Activated T-helper 2 cell treated with anti-CD3 and anti-CD28 coated beads, Interferon-gamma antibody, Interleukin-2, Interleukin-4, amounts not matched to agents 10 μg/mL and 5 μg/mL and 100 μg/mL, durations not matched to agents 14 hours and 24 hours and 36 hours (primary cell): ENCODE results near the gene NARF. TPM values are rescaled to one million over a fixed set of nuclear protein-coding genes. Genes with fewer than 3 reads are reported as not detected.
A peak's percentile ranks its signal among the peaks of the same experiment; 100 is the strongest.

Source experiments
- DNase-seq: peaks from one replicate; pipeline ENCODE4 v3.0.0; 2021; ENCODE audit warnings: low spot score
- H3K27ac Mint-ChIP-seq: one replicate; pipeline ENCODE4 v1.8.0; 2021; ENCODE audit warnings: mixed read lengths
- H3K27me3 Mint-ChIP-seq: one replicate; pipeline ENCODE4 v1.8.0; 2021; ENCODE audit warnings: low read depth, mixed read lengths
- H3K36me3 Mint-ChIP-seq: one replicate; pipeline ENCODE4 v1.8.0; 2021; ENCODE audit warnings: low read depth, mixed read lengths
- H3K4me1 Mint-ChIP-seq: one replicate; pipeline ENCODE4 v1.8.0; 2021; ENCODE audit warnings: low read depth, mixed read lengths
- H3K4me3 Mint-ChIP-seq: one replicate; pipeline ENCODE4 v1.8.0; 2021; ENCODE audit warnings: low read depth, mild to moderate bottlenecking, moderate library complexity, mixed read lengths
- H3K9me3 Mint-ChIP-seq: one replicate; pipeline ENCODE4 v1.8.0; 2021; ENCODE audit warnings: mixed read lengths
- intact Hi-C: fragments of 100-400 bp; cut with micrococcal nuclease; formaldehyde crosslinking; loops from one replicate; pipeline ENCODE4 v1.15.1; 2023
- total RNA-seq: library from RNA; stranded (reverse); gene quantifications from 2 replicates; pipeline ENCODE4 v1.2.3, GENCODE V29; 2022

The NARF gene
- total RNA-seq, 1 donor from 2014 or later, result 114 TPM

DNA sequence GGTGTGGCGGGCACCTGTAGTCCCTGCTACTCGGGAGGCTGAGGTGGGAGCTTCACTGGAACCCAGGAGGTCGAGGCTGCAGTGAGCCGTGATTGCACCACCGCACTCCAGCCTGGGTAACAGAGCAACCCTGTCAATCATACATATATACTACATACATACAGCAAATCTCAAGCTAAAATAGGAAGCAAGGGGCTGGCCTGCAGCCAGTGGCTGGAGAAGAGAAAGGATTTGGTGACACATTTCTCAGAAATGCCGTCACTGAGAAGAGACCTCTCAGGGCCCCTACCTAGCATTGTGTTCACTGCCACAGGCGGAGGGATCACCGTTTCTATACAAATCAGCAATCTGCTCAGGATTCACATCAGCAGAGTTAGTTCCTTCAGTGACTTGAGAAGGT, 16.9 kb downstream of the NARF start:
- Mint-ChIP-seq H3K4me3 (no peak overlapping the region), H3K36me3 (peaks cover 57% of the 10 kb centered on the region), H3K4me1 (peaks cover 11% of the 10 kb centered on the region), H3K9me3 (no peaks in the 10 kb centered on the region), H3K27me3 (no peaks in the 10 kb centered on the region), H3K27ac (no peak overlapping the region)
- DNase-seq, result no peak
- intact Hi-C loops, result no loop called here

GRCh38 chr17:82477934-82478333, 19.4 kb downstream of the NARF start:
- H3K4me1 Mint-ChIP-seq, result peaks cover 11% of the 10 kb centered on the region
- no peaks in the 10 kb centered on the region for H3K27me3 Mint-ChIP-seq
- no peak overlapping the region for H3K27ac Mint-ChIP-seq
- no peaks in the 10 kb centered on the region for H3K9me3 Mint-ChIP-seq
- intact Hi-C loops, result no loop called here
- H3K36me3 Mint-ChIP-seq, result peaks cover 61% of the 10 kb centered on the region
- no peak overlapping the region for H3K4me3 Mint-ChIP-seq
- DNase-seq, result no peak

DNA sequence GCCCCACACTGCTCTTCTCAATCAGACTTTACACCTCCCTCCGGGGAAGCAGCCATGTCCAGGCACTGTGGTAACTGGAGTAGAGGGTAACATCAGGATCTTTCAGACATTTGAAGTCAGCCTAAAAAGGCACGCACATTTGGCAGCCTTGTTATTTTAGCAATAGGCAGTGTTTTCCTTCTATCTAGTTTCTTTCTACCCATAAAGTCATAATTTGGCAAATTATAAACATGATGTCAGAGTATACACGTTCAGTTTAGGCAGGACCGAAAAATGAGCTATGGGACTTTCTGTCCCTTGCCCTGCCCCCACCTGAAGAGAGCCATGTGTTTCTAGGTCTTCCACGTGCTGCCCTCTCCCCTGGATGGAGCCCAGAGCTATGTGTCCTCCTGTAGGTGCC, 21.1 kb downstream of the NARF start:
- peaks cover 11% of the 10 kb centered on the region for H3K4me1 Mint-ChIP-seq
- H3K36me3 Mint-ChIP-seq, result peaks cover 65% of the 10 kb centered on the region
- H3K9me3 Mint-ChIP-seq, result no peaks in the 10 kb centered on the region
- H3K4me3 Mint-ChIP-seq, result no peak overlapping the region
- intact Hi-C loops, result no loop called here
- no peak for DNase-seq
- no peaks in the 10 kb centered on the region for H3K27me3 Mint-ChIP-seq
- peak overlapping the region; percentile 16 for H3K27ac Mint-ChIP-seq

GRCh38 chr17:82480318-82480717, 21.8 kb downstream of the NARF start:
- Mint-ChIP-seq H3K36me3 (peaks cover 67% of the 10 kb centered on the region), H3K4me1 (peaks cover 11% of the 10 kb centered on the region), H3K9me3 (no peaks in the 10 kb centered on the region), H3K4me3 (no peak overlapping the region), H3K27ac (no peak overlapping the region), H3K27me3 (no peaks in the 10 kb centered on the region)
- DNase-seq, result no peak
- intact Hi-C loops, result no loop called here

DNA sequence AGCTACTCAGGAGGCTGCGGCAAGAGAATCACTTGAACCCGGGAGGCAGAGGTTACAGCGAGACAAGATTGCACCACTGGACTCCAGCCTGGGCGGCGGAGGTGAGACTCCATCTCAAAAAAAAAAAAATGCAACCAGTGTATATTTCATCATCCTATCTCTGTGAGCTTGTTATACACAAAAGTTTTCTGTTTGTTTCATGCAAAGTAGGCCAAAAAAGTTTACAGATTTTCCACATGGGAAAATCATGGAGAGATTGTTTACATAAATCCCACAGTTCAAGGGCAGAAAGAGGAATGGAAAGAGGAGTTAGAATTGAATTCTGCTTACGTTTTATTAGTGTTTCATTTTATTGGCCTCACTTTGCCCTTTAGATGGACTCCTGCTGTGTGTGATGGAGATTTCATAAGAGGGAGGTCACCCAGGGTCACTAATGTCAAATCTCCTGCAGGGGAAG, 24.7 kb downstream of the NARF start:
- Mint-ChIP-seq H3K4me3 (no peak overlapping the region), H3K36me3 (peaks cover 77% of the 10 kb centered on the region), H3K4me1 (peaks cover 9% of the 10 kb centered on the region), H3K27ac (no peak overlapping the region), H3K27me3 (no peaks in the 10 kb centered on the region), H3K9me3 (no peaks in the 10 kb centered on the region)
- intact Hi-C loops, result no loop called here
- no peak for DNase-seq

GRCh38 chr17:82483836-82484235, 25.3 kb downstream of the NARF start:
- Mint-ChIP-seq H3K27ac (no peak overlapping the region), H3K9me3 (no peaks in the 10 kb centered on the region), H3K36me3 (peaks cover 82% of the 10 kb centered on the region), H3K27me3 (no peaks in the 10 kb centered on the region), H3K4me3 (no peak overlapping the region), H3K4me1 (peaks cover 7% of the 10 kb centered on the region)
- intact Hi-C loops, result no loop called here
- no peak for DNase-seq

- peak overlapping the region; percentile 28 for H3K27ac Mint-ChIP-seq
- peaks cover 64% of the 10 kb centered on the region for H3K36me3 Mint-ChIP-seq
- H3K4me3 Mint-ChIP-seq, result no peak overlapping the region
- DNase-seq, result no peak
- intact Hi-C loops, result no loop called here
- peaks cover 6% of the 10 kb centered on the region for H3K4me1 Mint-ChIP-seq
- no peaks in the 10 kb centered on the region for H3K9me3 Mint-ChIP-seq
- no peaks in the 10 kb centered on the region for H3K27me3 Mint-ChIP-seq
Observed at GRCh38 chr17:82486231-82487094, 27.9 kb downstream of the NARF start.

GRCh38 chr17:82487910-82488309, 29.4 kb downstream of the NARF start:
- Mint-ChIP-seq H3K4me3 (no peak overlapping the region), H3K4me1 (peaks cover 6% of the 10 kb centered on the region), H3K9me3 (no peaks in the 10 kb centered on the region), H3K36me3 (peaks cover 55% of the 10 kb centered on the region), H3K27ac (no peak overlapping the region), H3K27me3 (no peaks in the 10 kb centered on the region)
- no peak for DNase-seq
- intact Hi-C loops, result no loop called here

DNA sequence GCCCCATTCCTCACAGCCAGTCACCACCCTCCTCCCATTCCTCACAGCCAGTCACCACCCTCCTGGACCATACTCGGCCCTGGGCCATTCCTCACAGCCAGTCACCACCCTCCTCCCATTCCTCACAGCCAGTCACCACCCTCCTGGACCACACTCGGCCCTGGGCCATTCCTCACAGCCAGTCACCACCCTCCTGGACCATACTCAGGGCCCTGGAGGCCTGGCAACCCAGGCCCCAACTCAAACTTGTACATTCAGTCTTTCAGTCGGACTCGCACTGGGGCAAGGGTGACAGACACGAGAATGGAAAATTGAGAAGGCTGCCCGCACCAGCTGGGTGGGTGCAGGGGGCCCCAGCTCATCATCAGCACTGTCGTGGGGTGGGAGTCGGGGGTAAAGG, 30.6 kb downstream of the NARF start:
- Mint-ChIP-seq H3K27me3 (no peaks in the 10 kb centered on the region), H3K4me3 (no peak overlapping the region), H3K36me3 (peaks cover 47% of the 10 kb centered on the region), H3K4me1 (peaks cover 7% of the 10 kb centered on the region), H3K9me3 (no peaks in the 10 kb centered on the region), H3K27ac (no peak overlapping the region)
- intact Hi-C loops, result no loop called here
- DNase-seq, result no peak

DNA sequence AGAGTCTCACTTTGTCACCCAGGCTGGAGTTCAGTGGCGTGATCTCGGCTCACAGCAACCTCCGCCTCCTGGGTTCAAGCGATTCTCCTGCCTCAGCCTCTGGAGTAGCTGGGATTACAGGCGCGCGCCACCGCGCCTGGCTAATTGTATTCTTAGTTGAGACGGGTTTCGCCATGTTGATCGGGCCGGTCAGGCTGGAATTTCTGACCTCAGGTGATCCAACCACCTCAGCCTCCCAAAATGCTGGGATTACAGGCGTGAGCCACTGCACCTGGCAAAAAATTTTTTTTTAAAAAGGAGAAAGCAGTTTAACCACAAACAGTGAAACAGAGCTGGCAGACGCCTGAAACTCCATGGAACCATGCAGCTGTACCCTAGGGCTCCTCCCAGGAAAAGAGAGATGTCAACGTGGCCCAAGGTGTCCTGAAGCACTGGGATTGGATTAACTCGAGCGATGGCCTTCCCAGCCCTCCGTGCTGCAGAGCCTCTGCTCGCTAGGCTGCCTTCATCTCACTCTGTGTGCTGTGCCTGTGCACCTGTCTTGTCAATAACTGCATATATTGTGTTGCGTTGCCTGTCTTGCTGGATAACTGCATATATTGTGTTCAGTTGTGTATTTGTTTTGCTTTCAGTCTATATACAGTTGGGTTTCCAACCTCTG, 31.4 kb downstream of the NARF start:
- Mint-ChIP-seq H3K4me3 (no peak overlapping the region), H3K27ac (no peak overlapping the region)

DNA sequence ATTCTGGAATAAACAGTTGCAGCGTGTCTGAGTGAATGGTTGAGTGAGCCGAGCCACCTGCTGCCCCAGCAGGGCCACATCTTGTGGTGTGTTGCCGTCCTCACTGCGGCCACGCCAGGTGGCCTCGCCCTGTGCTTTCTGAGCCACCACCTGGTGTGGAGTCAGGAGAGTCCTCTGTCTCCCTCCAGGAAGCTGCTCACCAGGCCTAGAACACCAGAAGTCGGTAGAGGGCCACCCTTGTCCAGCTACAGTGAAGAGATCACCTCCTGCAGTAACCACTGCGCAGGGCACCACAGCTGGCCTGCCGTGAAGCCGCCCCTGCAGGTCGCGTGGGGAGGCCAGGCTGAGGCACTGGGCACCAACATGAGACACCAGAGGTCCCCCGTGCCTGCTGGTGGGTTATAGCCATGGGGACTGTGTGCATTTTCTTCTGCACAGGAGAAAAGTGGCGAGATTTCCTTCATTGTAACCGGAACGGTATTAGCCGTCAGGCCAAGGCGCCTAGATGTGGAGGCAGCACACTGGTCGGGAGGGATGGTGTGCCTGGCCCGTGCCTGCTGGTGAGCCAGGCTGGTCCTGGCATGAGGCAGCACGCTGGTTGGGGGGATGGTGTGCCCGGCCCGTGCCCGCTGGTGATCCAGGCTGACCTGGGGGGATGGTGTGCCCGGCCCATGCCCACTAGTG, 32.1 kb downstream of the NARF start:
- Mint-ChIP-seq H3K27ac (no peak overlapping the region), H3K4me3 (no peak overlapping the region), H3K36me3 (peaks cover 34% of the 10 kb centered on the region), H3K9me3 (no peaks in the 10 kb centered on the region), H3K4me1 (peaks cover 16% of the 10 kb centered on the region), H3K27me3 (no peaks in the 10 kb centered on the region)
- no peak for DNase-seq
- intact Hi-C loops, result no loop called here

More for the DNA sequence above, 31.4 kb downstream of the NARF start:
- intact Hi-C loops, result no loop called here
- no peaks in the 10 kb centered on the region for H3K9me3 Mint-ChIP-seq
- peaks cover 15% of the 10 kb centered on the region for H3K4me1 Mint-ChIP-seq
- H3K36me3 Mint-ChIP-seq, result peaks cover 41% of the 10 kb centered on the region
- DNase-seq, result no peak
- H3K27me3 Mint-ChIP-seq, result no peaks in the 10 kb centered on the region

DNA sequence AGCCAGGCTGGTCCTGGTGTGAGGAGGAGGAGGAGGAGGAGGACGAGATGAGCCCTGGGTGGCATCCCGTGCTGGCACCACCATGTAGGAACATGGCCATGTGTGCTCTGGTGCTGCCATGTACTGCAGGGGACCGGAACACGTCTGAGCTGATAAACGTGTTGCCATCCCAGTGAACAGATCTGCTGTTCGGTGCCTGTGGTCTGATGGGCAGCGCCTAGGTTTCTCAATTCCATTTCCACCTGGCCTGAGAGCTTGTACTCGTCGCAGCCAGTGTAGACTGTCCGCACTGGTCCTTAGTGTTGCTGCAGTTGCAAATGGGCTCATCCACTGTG, 32.6 kb downstream of the NARF start:
- intact Hi-C loops, result no loop called here

GRCh38 chr17:82491533-82491932, 33.0 kb downstream of the NARF start:
- peaks cover 14% of the 10 kb centered on the region for H3K4me1 Mint-ChIP-seq
- H3K36me3 Mint-ChIP-seq, result peaks cover 25% of the 10 kb centered on the region
- intact Hi-C loops, result no loop called here
- H3K9me3 Mint-ChIP-seq, result no peaks in the 10 kb centered on the region
- no peak overlapping the region for H3K4me3 Mint-ChIP-seq
- H3K27me3 Mint-ChIP-seq, result no peaks in the 10 kb centered on the region
- no peak for DNase-seq
- no peak overlapping the region for H3K27ac Mint-ChIP-seq

More for the DNA sequence above, 32.6 kb downstream of the NARF start:
- Mint-ChIP-seq H3K4me3 (no peak overlapping the region), H3K27ac (no peak overlapping the region), H3K9me3 (no peaks in the 10 kb centered on the region), H3K27me3 (no peaks in the 10 kb centered on the region), H3K36me3 (peaks cover 29% of the 10 kb centered on the region), H3K4me1 (peaks cover 15% of the 10 kb centered on the region)
- DNase-seq, result no peak
